Vagina (tissue), 2 donors: Measurements from ENCODE around the gene ECT2L.

Experiments
- CTCF ChIP-seq, 3 experiments: fragments of 450-650 bp in 2 of 3; fragments of 200-600 bp in 1 of 3; sonication (generic) in 1 of 3; IDR thresholded peaks; one replicate each; pipeline ENCODE4 v1.5.1; 2017 to 2019; ENCODE audit warnings: antibody characterized with exemption in 3 of 3, mild to moderate bottlenecking in 2 of 3, moderate library complexity in 2 of 3
- POLR2A ChIP-seq, 2 donors: fragments of 450-650 bp; IDR thresholded peaks; one replicate each; pipeline ENCODE4 v1.6.1; 2017; ENCODE audit warnings: antibody characterized with exemption in 2 of 2, mild to moderate bottlenecking in 2 of 2, moderate library complexity in 2 of 2
- POLR2AphosphoS5 ChIP-seq, 2 donors: sonication (generic); formaldehyde crosslinking; IDR thresholded peaks; one replicate each; pipeline ENCODE4 v1.9.0; 2017; ENCODE audit warnings: antibody characterized with exemption in 2 of 2, mild to moderate bottlenecking in 2 of 2, low read depth in 1 of 2; ENCODE audit not compliant: insufficient read depth in 1 of 2

DNA sequence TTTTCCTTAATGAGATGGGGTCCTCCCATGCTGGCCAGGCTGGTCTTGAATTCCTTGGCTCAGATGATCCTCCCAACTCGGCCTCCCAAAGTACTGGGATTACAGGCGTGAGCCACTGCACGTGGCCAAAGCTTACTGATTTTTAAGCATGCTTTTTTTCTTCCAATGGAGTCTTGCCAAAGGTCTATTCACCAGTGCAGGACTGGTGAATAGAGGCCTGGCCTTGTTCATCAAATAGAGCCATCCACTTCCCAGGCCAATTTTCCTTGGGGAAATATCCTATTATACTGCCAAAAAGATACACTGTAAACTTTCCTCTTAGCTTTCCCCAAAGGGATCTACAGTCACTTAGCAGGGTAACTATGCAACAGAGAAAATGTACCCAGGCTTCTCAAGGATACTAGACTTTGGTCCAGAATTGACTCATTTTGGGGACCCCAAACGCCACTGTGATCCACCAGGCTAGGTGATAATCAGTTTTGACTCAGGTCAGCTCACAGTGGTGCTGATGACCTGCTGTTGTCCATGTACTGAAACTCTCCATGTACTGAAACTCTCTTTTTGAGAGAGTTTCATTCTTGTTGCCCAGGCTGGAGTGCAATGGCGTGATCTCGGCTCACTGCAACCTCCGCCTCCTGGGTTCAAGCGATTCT is 100.3 kb downstream of the ECT2L start:
- TF ChIP-seq CTCF (IDR thresholded peaks at IDR 0.05) (no peak), POLR2AphosphoS5 (IDR thresholded peaks at IDR 0.05; ENCODE audit: insufficient read depth in 1 of 2, low read depth in 1 of 2) (no peak), POLR2A (IDR thresholded peaks at IDR 0.05) (no peak)
